Esophagus muscularis mucosa (tissue), 4 donors: ENCODE results near the gene POFUT2. TPM values are rescaled to one million over a fixed set of nuclear protein-coding genes. Genes with fewer than 3 reads are reported as not detected.

Source experiments
- DNase-seq: peaks from one replicate; pipeline ENCODE4 v3.0.0-alpha.2; 2017; ENCODE audit errors: extremely low spot score
- H3K27ac ChIP-seq, 4 donors: fragments of 200-600 bp; sonication (generic); replicated peaks in 1 of 4; 1 replicate in 3 of 4; 2 replicates in 1 of 4; pipeline ENCODE4 v1.5.1; 2016 to 2019; ENCODE audit warnings: mild to moderate bottlenecking in 1 of 4
- H3K27me3 ChIP-seq, 4 donors: fragments of 200-600 bp; sonication (generic); one replicate each; pipeline versions ENCODE4 v1.5.1 to v1.6.0; 2016 to 2019
- H3K36me3 ChIP-seq, 4 donors: fragments of 200-600 bp; sonication (generic); one replicate each; pipeline ENCODE4 v1.5.1; 2016 to 2019
- H3K4me1 ChIP-seq, 4 donors: fragments of 200-600 bp; sonication (generic); one replicate each; pipeline ENCODE4 v1.5.1; 2016 to 2019
- H3K4me3 ChIP-seq, 4 donors: fragments of 200-600 bp; sonication (generic); 1 replicate in 2 of 4; 2 replicates in 2 of 4; pipeline ENCODE4 v1.5.1; 2016 to 2019; ENCODE audit warnings: mild to moderate bottlenecking in 4 of 4, moderate library complexity in 1 of 4
- H3K9me3 ChIP-seq, 4 donors: fragments of 200-600 bp; sonication (generic); 1 replicate in 3 of 4; 2 replicates in 1 of 4; pipeline ENCODE4 v1.5.1; 2016 to 2019
- EP300 ChIP-seq: sonication (generic); formaldehyde crosslinking; IDR thresholded peaks from one replicate; pipeline ENCODE4 v1.6.1; 2017; ENCODE audit warnings: antibody characterized with exemption
- POLR2A ChIP-seq: fragments of 450-650 bp; IDR thresholded peaks from one replicate; pipeline ENCODE4 v1.6.1; 2017; ENCODE audit warnings: antibody characterized with exemption, moderate library complexity, mild to moderate bottlenecking, low read depth
- POLR2AphosphoS5 ChIP-seq, 2 donors: sonication (generic); formaldehyde crosslinking; IDR thresholded peaks; one replicate each; pipeline ENCODE4 v1.6.1; 2017; ENCODE audit warnings: antibody characterized with exemption in 2 of 2
- WGBS: methylation state at CpG from one replicate; pipeline ENCODE4 v1.1.5; 2018; 5-methylcytosine and 5-hydroxymethylcytosine counted together
- intact Hi-C: fragments of 100-400 bp; cut with DNase I; formaldehyde crosslinking; loops from one replicate; pipeline ENCODE4 v1.15.1; 2023
- total RNA-seq, 4 donors: library from RNA; depleted of rRNA; stranded (reverse); fragments of >200 nt; gene quantifications; one replicate each; pipeline versions ENCODE4 v1.1.0 to v1.2.1, GENCODE V29; 2016
- TF ChIP-seq, protein P1 (sequence below), 3 experiments: fragments of 200-600 bp in 2 of 3; fragments of 450-650 bp in 1 of 3; sonication (generic) in 2 of 3; IDR thresholded peaks; one replicate each; pipeline ENCODE4 v1.5.1; 2017 to 2019; ENCODE audit warnings: antibody characterized with exemption in 3 of 3, mild to moderate bottlenecking in 2 of 3, moderate library complexity in 1 of 3

The POFUT2 gene
- total RNA-seq, 4 donors from 2014 or later, result 15.8 to 21.6 (median 18.7) TPM

DNA sequence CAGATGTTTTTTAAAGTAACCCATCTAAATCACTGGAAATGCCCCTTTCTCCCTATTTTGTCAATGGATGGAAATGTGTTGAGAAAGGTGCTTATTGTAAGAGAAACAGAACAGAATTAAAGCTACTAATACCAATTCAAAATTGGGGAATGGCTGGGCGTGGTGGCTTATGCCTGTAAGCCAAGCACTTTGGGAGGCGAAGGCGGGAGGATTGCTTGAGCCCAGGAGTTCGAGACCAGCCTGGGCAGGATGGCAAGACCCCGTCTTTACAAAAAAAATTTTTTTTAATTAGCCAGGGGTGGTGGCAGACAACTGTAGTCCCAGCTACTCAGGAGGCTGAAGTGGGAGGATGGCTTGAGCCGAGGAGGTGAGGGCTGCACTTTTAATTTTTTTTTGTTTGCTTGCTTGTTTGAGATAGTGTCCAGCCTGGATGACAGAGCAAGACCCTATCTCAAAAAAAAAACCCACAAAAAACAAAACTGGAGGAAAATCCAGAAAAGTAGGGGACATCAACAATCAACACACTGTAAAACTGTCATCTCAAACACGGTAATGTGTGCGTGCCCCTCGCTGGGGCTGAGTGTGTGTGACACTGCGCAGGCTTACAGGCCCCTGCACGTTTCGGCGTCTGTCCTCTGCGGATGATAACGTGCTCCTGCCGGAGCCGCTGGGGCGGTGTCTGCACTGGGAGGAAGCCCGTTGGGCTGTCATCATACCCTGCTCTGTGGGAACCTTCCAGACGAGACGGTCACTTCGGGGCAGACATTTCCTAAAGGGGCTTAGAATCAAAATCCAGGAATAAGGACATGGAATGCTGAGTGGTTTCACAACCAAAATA is 11.6 kb upstream of the POFUT2 start:
- Histone ChIP-seq H3K36me3 (no peaks in the 10 kb centered on the region), H3K27ac (peak overlapping the region; percentile 30 to 84 (median 52)), H3K27me3 (no peaks in the 10 kb centered on the region), H3K4me1 (peaks cover 42 to 63% (median 57%) of the 10 kb centered on the region in 4 donors), H3K9me3 (no peaks in the 10 kb centered on the region), H3K4me3 (no peak overlapping the region)
- TF ChIP-seq EP300, result no peak
- no peak for TF ChIP-seq POLR2AphosphoS5 (IDR thresholded peaks at IDR 0.05)
- no peak for TF ChIP-seq POLR2A
- TF ChIP-seq, protein P1, sequence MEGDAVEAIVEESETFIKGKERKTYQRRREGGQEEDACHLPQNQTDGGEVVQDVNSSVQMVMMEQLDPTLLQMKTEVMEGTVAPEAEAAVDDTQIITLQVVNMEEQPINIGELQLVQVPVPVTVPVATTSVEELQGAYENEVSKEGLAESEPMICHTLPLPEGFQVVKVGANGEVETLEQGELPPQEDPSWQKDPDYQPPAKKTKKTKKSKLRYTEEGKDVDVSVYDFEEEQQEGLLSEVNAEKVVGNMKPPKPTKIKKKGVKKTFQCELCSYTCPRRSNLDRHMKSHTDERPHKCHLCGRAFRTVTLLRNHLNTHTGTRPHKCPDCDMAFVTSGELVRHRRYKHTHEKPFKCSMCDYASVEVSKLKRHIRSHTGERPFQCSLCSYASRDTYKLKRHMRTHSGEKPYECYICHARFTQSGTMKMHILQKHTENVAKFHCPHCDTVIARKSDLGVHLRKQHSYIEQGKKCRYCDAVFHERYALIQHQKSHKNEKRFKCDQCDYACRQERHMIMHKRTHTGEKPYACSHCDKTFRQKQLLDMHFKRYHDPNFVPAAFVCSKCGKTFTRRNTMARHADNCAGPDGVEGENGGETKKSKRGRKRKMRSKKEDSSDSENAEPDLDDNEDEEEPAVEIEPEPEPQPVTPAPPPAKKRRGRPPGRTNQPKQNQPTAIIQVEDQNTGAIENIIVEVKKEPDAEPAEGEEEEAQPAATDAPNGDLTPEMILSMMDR (IDR thresholded peaks at IDR 0.05), result no peak
- WGBS, result 84% methylated on average over 18 of the region's 22 CpGs
- DNase-seq, result no peak
- intact Hi-C loops, result no loop called here

- WGBS, result 86% methylated on average over 4 of the region's 4 CpGs
- Histone ChIP-seq H3K9me3 (no peaks in the 10 kb centered on the region), H3K27me3 (no peaks in the 10 kb centered on the region), H3K36me3 (no peaks in the 10 kb centered on the region), H3K27ac (peak overlapping the region in 1 of 4 donors; percentile 21), H3K4me1 (peaks cover 55 to 70% (median 67%) of the 10 kb centered on the region in 4 donors), H3K4me3 (no peak overlapping the region)
- TF ChIP-seq POLR2A (no peak), POLR2AphosphoS5 (IDR thresholded peaks at IDR 0.05) (no peak), EP300 (no peak)
- TF ChIP-seq, protein P1 (IDR thresholded peaks at IDR 0.05), result no peak
- intact Hi-C loops, result no loop called here
- no peak for DNase-seq
Observed at GRCh38 chr21:45297869-45298268, 10.2 kb upstream of the POFUT2 start.

DNA sequence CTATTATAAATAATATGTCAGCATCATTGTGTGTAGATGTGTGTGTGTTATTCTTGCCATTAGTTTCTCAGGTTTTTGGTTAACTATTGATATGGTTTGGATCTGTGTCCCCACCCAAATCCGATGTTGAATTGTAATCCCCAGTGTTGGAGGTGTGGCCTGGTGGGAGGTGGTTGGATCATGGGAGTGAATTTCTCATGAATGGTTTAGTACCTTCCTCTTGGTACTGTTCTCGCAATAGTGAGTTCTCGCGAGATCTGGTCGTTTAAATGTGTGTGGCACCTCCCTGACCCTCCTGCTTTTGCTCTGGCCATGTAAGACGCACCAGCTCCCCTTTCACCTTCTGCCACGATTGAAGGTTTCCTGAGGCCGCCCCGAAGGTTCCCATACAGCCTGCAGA is 9.6 kb upstream of the POFUT2 start:
- Histone ChIP-seq H3K27ac (peak overlapping the region in 2 of 4 donors; percentile 21 to 90), H3K9me3 (no peaks in the 10 kb centered on the region), H3K27me3 (no peaks in the 10 kb centered on the region), H3K36me3 (no peaks in the 10 kb centered on the region), H3K4me1 (peaks cover 56 to 70% (median 67%) of the 10 kb centered on the region in 4 donors), H3K4me3 (no peak overlapping the region)
- WGBS, result 94% methylated on average over 9 of the region's 9 CpGs
- intact Hi-C loops, result no loop called here
- no peak for DNase-seq
- TF ChIP-seq, protein P1 (IDR thresholded peaks at IDR 0.05), result no peak
- TF ChIP-seq POLR2A (no peak), POLR2AphosphoS5 (IDR thresholded peaks at IDR 0.05) (no peak), EP300 (no peak)

DNA sequence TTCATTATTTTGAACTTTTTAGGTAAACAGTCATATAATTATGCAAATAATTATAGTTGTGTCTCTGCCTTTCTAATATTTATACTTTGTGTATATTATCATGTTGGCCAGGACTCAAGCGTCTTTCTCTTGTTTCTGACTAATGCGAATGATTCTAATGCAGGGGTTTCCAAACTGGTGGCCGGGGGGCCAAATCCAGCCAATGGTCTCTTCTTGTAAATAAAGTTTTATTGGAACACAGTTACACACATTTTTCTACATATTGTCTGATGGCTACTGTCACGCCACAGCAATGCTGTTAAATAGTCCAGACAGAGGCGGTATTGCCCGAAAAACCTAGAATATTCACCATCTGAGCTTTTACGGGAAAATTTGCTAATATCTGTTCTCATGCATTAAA is 8.9 kb upstream of the POFUT2 start:
- no peak overlapping the region for H3K4me3 ChIP-seq
- H3K27me3 ChIP-seq, result no peaks in the 10 kb centered on the region
- H3K9me3 ChIP-seq, result no peaks in the 10 kb centered on the region
- H3K27ac ChIP-seq, result peak overlapping the region; percentile 85 to 93 (median 90)
- H3K36me3 ChIP-seq, result no peaks in the 10 kb centered on the region
- no peak for TF ChIP-seq EP300
- TF ChIP-seq POLR2A, result no peak
- TF ChIP-seq, protein P1 (IDR thresholded peaks at IDR 0.05), result no peak
- no peak for TF ChIP-seq POLR2AphosphoS5 (IDR thresholded peaks at IDR 0.05)
- peaks cover 56 to 70% (median 66%) of the 10 kb centered on the region in 4 donors for H3K4me1 ChIP-seq
- WGBS, result 95% methylated on average over 7 of the region's 7 CpGs
- intact Hi-C loops, result no loop called here
- DNase-seq, result no peak
